ENCODE data around the gene IL23R. TPM values are rescaled to one million over a fixed set of nuclear protein-coding genes. Genes with fewer than 3 reads are reported as not detected.

IL23R gene
- total RNA-seq, 1 experiment from 2014 or later: not detected

GRCh38 chr1:67159233-67159632 lies 7.0 kb upstream of the IL23R start:
- no peak overlapping the region for H3K27ac ChIP-seq (ENCODE audit: insufficient read length, low read depth, low read length)
- H2BK5ac ChIP-seq (ENCODE audit: insufficient read length, low read length): no peak overlapping the region
- H3K27me3 ChIP-seq (ENCODE audit: insufficient read depth, low read length): no peaks in the 10 kb centered on the region
- no peak overlapping the region for H3K14ac ChIP-seq (ENCODE audit: insufficient read depth, low read length)
- no peak overlapping the region for H3K4me2 ChIP-seq (ENCODE audit: insufficient read depth, insufficient read length, low read length)
- no peak overlapping the region for H3K9ac ChIP-seq (ENCODE audit: extremely low read depth, insufficient read length, low read length)
- H2BK20ac ChIP-seq (ENCODE audit: low read depth, low read length, poor library complexity, severe bottlenecking): no peak overlapping the region
- no peak overlapping the region for H3K18ac ChIP-seq (ENCODE audit: insufficient read length, low read depth, low read length)
- H4K20me1 ChIP-seq (ENCODE audit: control insufficient read depth, insufficient read depth, insufficient read length): no peaks in the 10 kb centered on the region
- H2AFZ ChIP-seq (ENCODE audit: low read length): no peak overlapping the region
- TF ChIP-seq CTCF (conservative IDR thresholded peaks at IDR 0.05): no peak
- Mint-ChIP-seq H3K27ac (no peak overlapping the region), H3K27me3 (ENCODE audit: low read depth) (peaks cover 4% of the 10 kb centered on the region; the same call in 1 of the 2 replicates), H3K9me3 (no peaks in the 10 kb centered on the region), H3K36me3 (ENCODE audit: insufficient read depth in 1 of 3, low read depth in 3 of 3) (no peaks in the 10 kb centered on the region), H3K4me3 (no peak overlapping the region), H3K4me1 (peaks cover 0 to 4% of the 10 kb centered on the region in 2 experiments; a peak in 2 of 4 replicates)
- H4K5ac ChIP-seq (ENCODE audit: insufficient read length, low read depth, low read length): no peak overlapping the region
- H3K4ac ChIP-seq (ENCODE audit: low read depth, low read length): no peak overlapping the region
- no peak overlapping the region for H2BK120ac ChIP-seq (ENCODE audit: low read depth, low read length, poor library complexity, severe bottlenecking)
- no peaks in the 10 kb centered on the region for H3K79me2 ChIP-seq (ENCODE audit: insufficient read depth, low read length)
- H2AK5ac ChIP-seq (ENCODE audit: insufficient read length, low read length): no peak overlapping the region
- H3K4me1 ChIP-seq (ENCODE audit: insufficient read depth, low read length): no peaks in the 10 kb centered on the region
- no peak for DNase-seq
- no peak overlapping the region for H4K91ac ChIP-seq (ENCODE audit: insufficient read length, low read depth, low read length)
- H4K8ac ChIP-seq (replicated peaks; ENCODE audit: insufficient read length, low read depth, low read length): no peak overlapping the region
- H3K23me2 ChIP-seq (ENCODE audit: insufficient read length, low read depth, low read length, poor library complexity, severe bottlenecking): no peaks in the 10 kb centered on the region
- no peak overlapping the region for H3K23ac ChIP-seq (ENCODE audit: insufficient read length, low read depth, low read length)
- no peaks in the 10 kb centered on the region for H3K9me3 ChIP-seq (ENCODE audit: control insufficient read depth, low read depth, low read length)
- no CpG with 5 or more reads among the region's 2 CpGs for WGBS (ENCODE audit: extremely low coverage, insufficient read length, low lambda C conversion rate)
- no peak overlapping the region for H3T11ph ChIP-seq (ENCODE audit: low read length)
- H3K79me1 ChIP-seq (ENCODE audit: insufficient read depth, low read depth, low read length, poor library complexity, severe bottlenecking): no peaks in the 10 kb centered on the region
- H2BK12ac ChIP-seq (ENCODE audit: insufficient read length, low read depth, low read length): no peak overlapping the region
- no peak overlapping the region for H3K56ac ChIP-seq (ENCODE audit: insufficient read length, low read depth, low read length)
- no peak overlapping the region for H2BK15ac ChIP-seq (ENCODE audit: low read depth, low read length)

All from H9 (cell line).